Measurements from ENCODE around the gene ZPR1.
A peak's percentile ranks its signal among the peaks of the same experiment; 100 is the strongest.

The ZPR1 gene

GRCh38 chr11:116787436-116787785, 412 bp downstream of the ZPR1 start:
- Histone ChIP-seq H3K9me2 (replicated peaks; ENCODE audit: low read depth, low read length) (no peaks in the 10 kb centered on the region), H3K4me2 (ENCODE audit: low read depth, low read length, poor library complexity, severe bottlenecking) (peak overlapping the region; percentile 96), H2AFZ (ENCODE audit: low read length) (peak overlapping the region; percentile 88), H3F3A (ENCODE audit: low read depth) (no peaks in the 10 kb centered on the region), H3K4me1 (ENCODE audit: insufficient read depth, low read length, poor library complexity, severe bottlenecking) (peaks cover 27% of the 10 kb centered on the region), H3K27me3 (ENCODE audit: insufficient read depth, low read length, poor library complexity, severe bottlenecking) (no peaks in the 10 kb centered on the region), H3K79me2 (ENCODE audit: insufficient read depth, low read length) (peaks cover 41% of the 10 kb centered on the region), H3K4me3 (ENCODE audit: low read length, poor library complexity, severe bottlenecking) (peak overlapping the region; percentile 99), H3K9ac (ENCODE audit: low read depth, low read length, poor library complexity, severe bottlenecking) (peak overlapping the region; percentile 90), H3K9me3 (ENCODE audit: insufficient read depth, low read depth, low read length) (no peaks in the 10 kb centered on the region), H4K20me1 (ENCODE audit: insufficient read depth, low read length, poor library complexity, severe bottlenecking) (peaks cover 12% of the 10 kb centered on the region), H3K36me3 (ENCODE audit: insufficient read depth, low read length) (peaks cover 34% of the 10 kb centered on the region; the same call in 1 of the 2 replicates)
- no peak for TF ChIP-seq EZH2phosphoT487 (IDR thresholded peaks at IDR 0.05; ENCODE audit: borderline replicate concordance)

- peak overlapping the region; percentile 90 for H3K9ac ChIP-seq (ENCODE audit: low read depth, low read length, poor library complexity, severe bottlenecking)
- H3K36me3 ChIP-seq (ENCODE audit: insufficient read depth, low read length), result peaks cover 38% of the 10 kb centered on the region; the same call in 1 of the 2 replicates
- no peaks in the 10 kb centered on the region for H3K9me3 ChIP-seq (ENCODE audit: insufficient read depth, low read depth, low read length)
- peaks cover 44% of the 10 kb centered on the region for H3K79me2 ChIP-seq (ENCODE audit: insufficient read depth, low read length)
- H3F3A ChIP-seq (ENCODE audit: low read depth), result no peaks in the 10 kb centered on the region
- no peaks in the 10 kb centered on the region for H3K9me2 ChIP-seq (replicated peaks; ENCODE audit: low read depth, low read length)
- H4K20me1 ChIP-seq (ENCODE audit: insufficient read depth, low read length, poor library complexity, severe bottlenecking), result peaks cover 12% of the 10 kb centered on the region
- TF ChIP-seq EZH2phosphoT487 (IDR thresholded peaks at IDR 0.05; ENCODE audit: borderline replicate concordance), result no peak
- TF ChIP-seq, protein P1, sequence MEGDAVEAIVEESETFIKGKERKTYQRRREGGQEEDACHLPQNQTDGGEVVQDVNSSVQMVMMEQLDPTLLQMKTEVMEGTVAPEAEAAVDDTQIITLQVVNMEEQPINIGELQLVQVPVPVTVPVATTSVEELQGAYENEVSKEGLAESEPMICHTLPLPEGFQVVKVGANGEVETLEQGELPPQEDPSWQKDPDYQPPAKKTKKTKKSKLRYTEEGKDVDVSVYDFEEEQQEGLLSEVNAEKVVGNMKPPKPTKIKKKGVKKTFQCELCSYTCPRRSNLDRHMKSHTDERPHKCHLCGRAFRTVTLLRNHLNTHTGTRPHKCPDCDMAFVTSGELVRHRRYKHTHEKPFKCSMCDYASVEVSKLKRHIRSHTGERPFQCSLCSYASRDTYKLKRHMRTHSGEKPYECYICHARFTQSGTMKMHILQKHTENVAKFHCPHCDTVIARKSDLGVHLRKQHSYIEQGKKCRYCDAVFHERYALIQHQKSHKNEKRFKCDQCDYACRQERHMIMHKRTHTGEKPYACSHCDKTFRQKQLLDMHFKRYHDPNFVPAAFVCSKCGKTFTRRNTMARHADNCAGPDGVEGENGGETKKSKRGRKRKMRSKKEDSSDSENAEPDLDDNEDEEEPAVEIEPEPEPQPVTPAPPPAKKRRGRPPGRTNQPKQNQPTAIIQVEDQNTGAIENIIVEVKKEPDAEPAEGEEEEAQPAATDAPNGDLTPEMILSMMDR (conservative IDR thresholded peaks at IDR 0.05; ENCODE audit: low read length), result no peak
- no peaks in the 10 kb centered on the region for H3K27me3 ChIP-seq (ENCODE audit: insufficient read depth, low read length, poor library complexity, severe bottlenecking)
- H3K4me3 ChIP-seq (ENCODE audit: low read length, poor library complexity, severe bottlenecking), result peak overlapping the region; percentile 99
- no peak overlapping the region for H2AFZ ChIP-seq (ENCODE audit: low read length)
- peak overlapping the region; percentile 96 for H3K4me2 ChIP-seq (ENCODE audit: low read depth, low read length, poor library complexity, severe bottlenecking)
- H3K4me1 ChIP-seq (ENCODE audit: insufficient read depth, low read length, poor library complexity, severe bottlenecking), result peaks cover 27% of the 10 kb centered on the region
Observed at GRCh38 chr11:116786966-116787365, 857 bp downstream of the ZPR1 start.

DNA sequence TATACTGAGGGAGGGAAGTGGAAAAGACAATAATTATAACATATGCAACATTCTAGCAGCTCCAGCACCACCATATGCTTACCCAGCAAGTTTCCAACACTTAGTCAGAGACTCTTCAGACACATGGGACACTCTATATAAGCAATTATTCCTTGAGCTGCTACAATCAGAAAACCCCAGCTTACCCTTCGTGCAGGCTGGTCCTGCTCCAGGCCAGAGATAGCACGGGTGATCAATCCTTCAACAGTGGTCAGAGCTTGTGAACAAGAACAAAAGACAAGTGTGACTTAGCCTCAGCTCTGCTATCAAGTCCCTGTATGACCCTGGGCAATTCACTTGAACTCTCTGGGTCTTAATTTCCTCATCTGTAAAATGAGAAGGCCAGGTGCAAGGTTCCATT, 1.5 kb downstream of the ZPR1 start:
- H3K4me1 ChIP-seq (ENCODE audit: insufficient read depth, low read length, poor library complexity, severe bottlenecking), result peaks cover 28% of the 10 kb centered on the region
- H3K4me3 ChIP-seq (ENCODE audit: low read length, poor library complexity, severe bottlenecking), result peak overlapping the region; percentile 99
- H3K9ac ChIP-seq (ENCODE audit: low read depth, low read length, poor library complexity, severe bottlenecking), result peak overlapping the region; percentile 90
- H3F3A ChIP-seq (ENCODE audit: low read depth), result no peaks in the 10 kb centered on the region
- no peaks in the 10 kb centered on the region for H3K9me2 ChIP-seq (replicated peaks; ENCODE audit: low read depth, low read length)
- H3K79me2 ChIP-seq (ENCODE audit: insufficient read depth, low read length), result peaks cover 46% of the 10 kb centered on the region
- peaks cover 12% of the 10 kb centered on the region for H4K20me1 ChIP-seq (ENCODE audit: insufficient read depth, low read length, poor library complexity, severe bottlenecking)
- no peaks in the 10 kb centered on the region for H3K27me3 ChIP-seq (ENCODE audit: insufficient read depth, low read length, poor library complexity, severe bottlenecking)
- H2AFZ ChIP-seq (ENCODE audit: low read length), result no peak overlapping the region
- TF ChIP-seq EZH2phosphoT487 (IDR thresholded peaks at IDR 0.05; ENCODE audit: borderline replicate concordance), result no peak
- TF ChIP-seq, protein P1 (conservative IDR thresholded peaks at IDR 0.05; ENCODE audit: low read length), result no peak
- H3K9me3 ChIP-seq (ENCODE audit: insufficient read depth, low read depth, low read length), result no peaks in the 10 kb centered on the region
- peaks cover 41% of the 10 kb centered on the region; the same call in 1 of the 2 replicates for H3K36me3 ChIP-seq (ENCODE audit: insufficient read depth, low read length)
- peak overlapping the region; percentile 96 for H3K4me2 ChIP-seq (ENCODE audit: low read depth, low read length, poor library complexity, severe bottlenecking)

DNA sequence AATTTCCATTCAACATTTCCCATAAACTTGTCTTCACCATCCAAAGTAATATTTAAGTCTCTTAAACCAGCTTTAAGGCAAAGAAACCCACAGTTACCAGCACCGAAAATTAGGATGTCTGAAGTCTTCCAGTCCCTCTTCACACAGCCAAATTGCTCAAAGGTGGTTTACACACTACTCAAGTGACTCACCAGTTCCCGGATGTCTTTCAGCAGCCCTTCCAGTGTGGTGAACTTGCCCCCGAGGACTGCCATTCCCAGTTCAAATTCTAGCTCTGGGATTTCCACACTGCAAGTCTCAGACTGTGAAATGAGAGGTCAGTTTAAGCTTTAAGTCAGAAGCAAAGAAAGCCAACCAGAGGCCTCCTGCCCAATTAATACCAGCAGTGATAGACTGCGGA, 5.1 kb downstream of the ZPR1 start:
- Histone ChIP-seq H3K9ac (ENCODE audit: low read depth, low read length, poor library complexity, severe bottlenecking) (no peak overlapping the region), H3K4me2 (ENCODE audit: low read depth, low read length, poor library complexity, severe bottlenecking) (no peak overlapping the region)

More for the DNA sequence above, 5.1 kb downstream of the ZPR1 start:
- H3K27me3 ChIP-seq (ENCODE audit: insufficient read depth, low read length, poor library complexity, severe bottlenecking), result no peaks in the 10 kb centered on the region
- peaks cover 17% of the 10 kb centered on the region for H4K20me1 ChIP-seq (ENCODE audit: insufficient read depth, low read length, poor library complexity, severe bottlenecking)
- no peaks in the 10 kb centered on the region for H3K9me2 ChIP-seq (replicated peaks; ENCODE audit: low read depth, low read length)
- H3F3A ChIP-seq (ENCODE audit: low read depth), result no peaks in the 10 kb centered on the region
- peaks cover 35% of the 10 kb centered on the region for H3K4me1 ChIP-seq (ENCODE audit: insufficient read depth, low read length, poor library complexity, severe bottlenecking)
- H3K36me3 ChIP-seq (ENCODE audit: insufficient read depth, low read length), result peaks cover 64% of the 10 kb centered on the region
- peaks cover 48% of the 10 kb centered on the region for H3K79me2 ChIP-seq (ENCODE audit: insufficient read depth, low read length)
- no peaks in the 10 kb centered on the region for H3K9me3 ChIP-seq (ENCODE audit: insufficient read depth, low read depth, low read length)
- no peak overlapping the region for H3K4me3 ChIP-seq (ENCODE audit: low read length, poor library complexity, severe bottlenecking)
- no peak overlapping the region for H2AFZ ChIP-seq (ENCODE audit: low read length)
- TF ChIP-seq EZH2phosphoT487 (IDR thresholded peaks at IDR 0.05; ENCODE audit: borderline replicate concordance), result no peak
